Left ventricle myocardium inferior (tissue), 1 donor: ENCODE results near the gene PODNL1. TPM values are rescaled to one million over a fixed set of nuclear protein-coding genes. Genes with fewer than 3 reads are reported as not detected.

ENCODE experiments used
- DNase-seq: peaks from one replicate; pipeline ENCODE4 v3.0.0-alpha.2; 2020
- H3K27ac ChIP-seq: fragments of 200-600 bp; replicated peaks from 2 replicates; pipeline ENCODE4 v1.8.0; 2021
- H3K27me3 ChIP-seq: fragments of 200-600 bp; 2 replicates; pipeline ENCODE4 v1.8.0; 2021; ENCODE audit warnings: low read depth
- H3K36me3 ChIP-seq: fragments of 200-600 bp; 2 replicates; pipeline ENCODE4 v1.8.0; 2021
- H3K4me1 ChIP-seq: fragments of 200-600 bp; 2 replicates; pipeline ENCODE4 v1.8.0; 2021
- H3K4me3 ChIP-seq: fragments of 200-600 bp; 2 replicates; pipeline ENCODE4 v1.8.0; 2021; ENCODE audit warnings: mild to moderate bottlenecking, moderate library complexity
- H3K9me3 ChIP-seq: fragments of 200-600 bp; replicated peaks from 2 replicates; pipeline ENCODE4 v1.8.0; 2021
- intact Hi-C: fragments of 100-400 bp; cut with micrococcal nuclease; formaldehyde crosslinking; loops from one replicate; pipeline ENCODE4 v1.11.0; 2022
- total RNA-seq: library from RNA; stranded (reverse); fragmentation: NEBNext Ultra II Directional; extraction: Animal tissue kit (Norgen Biotek cat#: 25700); gene quantifications from one replicate; pipeline ENCODE4 v1.2.1, GENCODE V29; 2021
- TF ChIP-seq, protein P1 (sequence below): fragments of 200-600 bp; IDR thresholded peaks from 2 replicates; pipeline ENCODE4 v1.8.0; 2021; ENCODE audit warnings: antibody characterized with exemption, mild to moderate bottlenecking, borderline replicate concordance
- donor health status: DM: no; HTN: yes; CAD: no; lungs with severe emphysema.

The PODNL1 gene
- total RNA-seq, 1 donor from 2014 or later = 1.9 TPM

DNA sequence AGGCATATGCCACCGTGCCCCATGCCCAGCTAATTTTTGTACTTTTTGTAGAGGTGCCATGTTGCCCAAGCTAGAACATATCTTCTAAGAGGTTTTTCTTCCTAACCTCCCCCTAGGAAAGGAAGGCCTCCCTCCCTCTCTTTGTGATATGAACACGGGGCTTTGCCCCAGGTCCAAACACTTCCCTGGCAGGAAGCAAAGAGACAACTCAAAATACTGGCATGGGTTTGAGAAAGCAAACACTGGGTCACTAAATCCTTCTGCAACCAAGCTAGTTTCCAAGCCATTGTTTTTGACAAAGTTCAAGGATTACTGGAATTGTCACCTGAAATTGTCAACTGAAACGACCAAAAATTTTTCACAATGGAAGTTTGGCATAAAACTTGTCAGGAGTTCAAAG lies 23.4 kb downstream of the PODNL1 start:
- no peak overlapping the region for H3K27ac ChIP-seq
- no peaks in the 10 kb centered on the region for H3K27me3 ChIP-seq
- H3K4me1 ChIP-seq = peaks cover 10% of the 10 kb centered on the region
- intact Hi-C loops = no loop called here
- H3K9me3 ChIP-seq = no peaks in the 10 kb centered on the region
- H3K36me3 ChIP-seq = peaks cover 95% of the 10 kb centered on the region
- no peak for DNase-seq
- H3K4me3 ChIP-seq = no peak overlapping the region
- TF ChIP-seq, protein P1, sequence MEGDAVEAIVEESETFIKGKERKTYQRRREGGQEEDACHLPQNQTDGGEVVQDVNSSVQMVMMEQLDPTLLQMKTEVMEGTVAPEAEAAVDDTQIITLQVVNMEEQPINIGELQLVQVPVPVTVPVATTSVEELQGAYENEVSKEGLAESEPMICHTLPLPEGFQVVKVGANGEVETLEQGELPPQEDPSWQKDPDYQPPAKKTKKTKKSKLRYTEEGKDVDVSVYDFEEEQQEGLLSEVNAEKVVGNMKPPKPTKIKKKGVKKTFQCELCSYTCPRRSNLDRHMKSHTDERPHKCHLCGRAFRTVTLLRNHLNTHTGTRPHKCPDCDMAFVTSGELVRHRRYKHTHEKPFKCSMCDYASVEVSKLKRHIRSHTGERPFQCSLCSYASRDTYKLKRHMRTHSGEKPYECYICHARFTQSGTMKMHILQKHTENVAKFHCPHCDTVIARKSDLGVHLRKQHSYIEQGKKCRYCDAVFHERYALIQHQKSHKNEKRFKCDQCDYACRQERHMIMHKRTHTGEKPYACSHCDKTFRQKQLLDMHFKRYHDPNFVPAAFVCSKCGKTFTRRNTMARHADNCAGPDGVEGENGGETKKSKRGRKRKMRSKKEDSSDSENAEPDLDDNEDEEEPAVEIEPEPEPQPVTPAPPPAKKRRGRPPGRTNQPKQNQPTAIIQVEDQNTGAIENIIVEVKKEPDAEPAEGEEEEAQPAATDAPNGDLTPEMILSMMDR = no peak

DNA sequence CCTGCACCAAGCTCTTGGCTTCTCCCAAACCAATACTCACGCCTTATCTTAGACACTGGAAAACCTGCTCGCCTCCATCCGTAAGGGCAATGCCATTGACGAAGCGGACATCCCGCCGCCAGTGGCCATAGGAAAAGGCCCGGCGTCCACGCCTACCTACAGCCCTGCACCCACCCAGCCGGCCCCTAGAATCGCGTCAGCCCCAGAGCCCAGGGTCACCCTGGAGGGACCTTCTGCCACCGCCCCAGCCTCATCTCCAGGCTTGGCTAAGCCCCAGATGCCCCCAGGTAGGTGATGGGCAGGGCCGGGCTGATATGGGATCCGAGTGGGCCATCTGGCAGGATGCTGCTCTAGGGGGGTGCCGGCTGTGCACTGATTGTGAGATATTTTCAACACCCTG lies 24.9 kb downstream of the PODNL1 start:
- TF ChIP-seq, protein P1 = no peak
- peaks cover 10% of the 10 kb centered on the region for H3K4me1 ChIP-seq
- intact Hi-C loops = no loop called here
- H3K27ac ChIP-seq = no peak overlapping the region
- H3K4me3 ChIP-seq = no peak overlapping the region
- no peaks in the 10 kb centered on the region for H3K27me3 ChIP-seq
- DNase-seq = no peak
- H3K9me3 ChIP-seq = no peaks in the 10 kb centered on the region
- peaks cover 85% of the 10 kb centered on the region for H3K36me3 ChIP-seq

DNA sequence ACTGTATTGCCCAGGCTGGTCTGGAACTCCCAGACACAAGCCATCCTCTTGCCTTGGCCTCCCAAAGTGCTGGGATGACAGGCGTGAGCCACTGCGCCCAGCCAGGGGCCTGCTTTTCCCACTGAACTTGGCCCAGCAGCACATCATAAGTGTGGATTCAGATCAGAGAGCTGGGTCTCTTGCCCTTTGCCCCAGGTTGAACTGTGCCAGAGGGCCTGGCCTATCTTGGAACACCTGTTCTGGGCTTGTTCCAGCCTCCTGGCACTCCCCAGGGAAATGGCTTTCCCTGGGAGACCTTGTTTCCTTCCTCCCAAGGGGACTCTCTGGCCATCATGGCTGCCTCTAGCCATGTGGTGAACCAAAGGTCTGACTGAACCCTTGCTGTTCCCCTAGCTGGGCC lies 28.8 kb downstream of the PODNL1 start:
- no peaks in the 10 kb centered on the region for H3K9me3 ChIP-seq
- TF ChIP-seq, protein P1 = no peak
- H3K4me1 ChIP-seq = peaks cover 27% of the 10 kb centered on the region
- H3K27ac ChIP-seq = no peak overlapping the region
- intact Hi-C loops = no loop called here
- no peaks in the 10 kb centered on the region for H3K27me3 ChIP-seq
- DNase-seq = no peak
- peaks cover 49% of the 10 kb centered on the region for H3K36me3 ChIP-seq
- no peak overlapping the region for H3K4me3 ChIP-seq

DNA sequence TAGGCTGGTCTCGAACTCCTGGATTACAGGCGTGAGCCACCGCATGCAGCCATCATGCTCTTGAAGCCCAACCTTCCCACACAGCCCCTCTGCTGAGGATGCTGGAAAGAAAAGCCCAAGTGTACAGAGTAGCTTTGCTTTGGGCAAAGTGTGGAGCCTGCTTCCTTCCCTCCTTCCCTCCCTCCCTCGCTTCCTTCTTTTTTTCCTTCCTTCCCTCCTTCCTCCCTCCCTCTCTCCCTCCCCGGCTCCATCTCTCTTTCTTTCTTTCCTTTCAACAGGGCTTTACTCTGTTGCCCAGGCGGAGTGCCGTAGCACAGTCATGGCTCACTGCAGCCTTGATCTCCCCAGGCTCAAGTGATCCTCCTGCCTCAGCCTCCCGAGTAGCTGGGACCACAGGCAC lies 29.5 kb downstream of the PODNL1 start:
- intact Hi-C loops = no loop called here
- Histone ChIP-seq H3K27ac (no peak overlapping the region), H3K27me3 (no peaks in the 10 kb centered on the region), H3K4me3 (no peak overlapping the region), H3K9me3 (no peaks in the 10 kb centered on the region), H3K36me3 (peaks cover 42% of the 10 kb centered on the region), H3K4me1 (peaks cover 27% of the 10 kb centered on the region)
- no peak for DNase-seq
- TF ChIP-seq, protein P1 = no peak

DNA sequence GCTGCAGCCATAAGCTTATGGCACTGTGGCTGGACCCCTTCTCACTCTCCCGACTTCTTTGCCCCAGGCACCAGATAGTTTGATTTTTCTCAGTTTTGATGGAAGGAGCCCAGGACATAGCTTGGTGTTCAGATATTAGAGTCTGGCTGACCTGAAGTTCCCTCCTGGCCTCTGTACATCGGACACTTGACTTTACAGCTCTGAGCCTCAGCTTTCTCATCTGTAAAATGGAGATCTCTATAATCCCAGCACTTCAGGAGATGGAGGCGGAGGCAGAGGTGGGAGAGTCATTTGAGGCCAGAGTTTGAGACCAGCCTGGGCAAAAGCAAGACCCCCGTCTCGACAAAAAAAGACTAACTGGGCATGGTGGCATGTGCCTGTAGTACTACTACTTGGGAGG lies 31.3 kb downstream of the PODNL1 start:
- DNase-seq = no peak
- H3K27ac ChIP-seq = no peak overlapping the region
- H3K4me3 ChIP-seq = peak overlapping the region; percentile 96
- TF ChIP-seq, protein P1 = no peak
- H3K36me3 ChIP-seq = peaks cover 24% of the 10 kb centered on the region
- intact Hi-C loops = no loop called here
- peaks cover 27% of the 10 kb centered on the region for H3K4me1 ChIP-seq
- no peaks in the 10 kb centered on the region for H3K9me3 ChIP-seq
- H3K27me3 ChIP-seq = no peaks in the 10 kb centered on the region

DNA sequence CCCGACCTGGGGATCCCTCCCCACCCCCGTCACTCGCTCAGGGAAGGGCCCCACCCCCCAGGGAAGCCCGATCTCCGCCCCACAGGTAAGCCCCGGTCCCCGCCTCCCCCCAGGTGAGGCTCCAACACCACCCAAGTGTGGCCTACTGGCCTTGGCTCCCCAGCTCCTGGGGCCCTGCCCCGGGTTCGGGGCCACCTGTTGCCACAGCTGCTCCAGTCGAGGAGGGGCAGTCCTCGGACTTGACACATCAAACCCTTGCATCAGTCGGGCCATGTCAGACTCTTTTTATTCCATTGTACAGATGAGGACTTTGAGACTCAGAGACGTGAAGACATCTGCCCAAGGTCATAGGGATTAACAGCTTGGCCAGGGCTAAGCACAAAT lies 31.7 kb downstream of the PODNL1 start:
- peak overlapping the region; percentile 96 for H3K4me3 ChIP-seq
- H3K27ac ChIP-seq = peak overlapping the region; percentile 74
- H3K36me3 ChIP-seq = peaks cover 20% of the 10 kb centered on the region
- intact Hi-C loops = no loop called here
- no peaks in the 10 kb centered on the region for H3K9me3 ChIP-seq
- TF ChIP-seq, protein P1 = no peak
- H3K4me1 ChIP-seq = peaks cover 27% of the 10 kb centered on the region
- no peaks in the 10 kb centered on the region for H3K27me3 ChIP-seq
- DNase-seq = no peak
